GM12878 (cell line): Measurements from ENCODE around the gene TNP2. TPM values are rescaled to one million over a fixed set of nuclear protein-coding genes. Genes with fewer than 3 reads are reported as not detected.
A peak's percentile ranks its signal among the peaks of the same experiment; 100 is the strongest.

ENCODE experiments used
- BCLAF1 ChIP-seq: fragments of 450-650 bp; IDR thresholded peaks from 2 replicates; pipeline ENCODE4 v1.6.1; 2017; ENCODE audit warnings: antibody characterized with exemption, mild to moderate bottlenecking, moderate library complexity
- IRF3 ChIP-seq: fragments of 450-650 bp; IDR thresholded peaks from 2 replicates; pipeline ENCODE4 v1.6.1; 2014; ENCODE audit warnings: mild to moderate bottlenecking
- MTA2 ChIP-seq: fragments of 450-650 bp; IDR thresholded peaks from 2 replicates; pipeline ENCODE4 v1.6.1; 2016; ENCODE audit warnings: low read depth, mild to moderate bottlenecking, moderate library complexity
- MTA3 ChIP-seq: IDR thresholded peaks from 2 replicates; pipeline ENCODE4 v1.6.1; 2012; ENCODE audit warnings: low read length, inconsistent platforms, borderline replicate concordance
- MYC ChIP-seq: IDR thresholded peaks from 2 replicates; pipeline ENCODE4 v1.6.1; 2011; ENCODE audit warnings: mild to moderate bottlenecking, low read length, moderate library complexity, inconsistent platforms; ENCODE audit not compliant: insufficient read depth, insufficient replicate concordance, insufficient read length, severe bottlenecking
- PAX5 ChIP-seq: IDR thresholded peaks from 2 replicates; pipeline ENCODE4 v1.6.1; 2011; ENCODE audit warnings: low read depth, low read length, borderline replicate concordance
- SMAD5 ChIP-seq: IDR thresholded peaks from 2 replicates; pipeline ENCODE4 v1.6.1; 2016; ENCODE audit warnings: antibody characterized with exemption, low read depth
- SMC3 ChIP-seq: IDR thresholded peaks from 2 replicates; pipeline ENCODE4 v1.6.1; 2011; ENCODE audit warnings: low read length, improper control_type of control experiment, borderline replicate concordance
- SPI1 ChIP-seq: IDR thresholded peaks from 2 replicates; pipeline ENCODE4 v1.6.1; 2011; ENCODE audit warnings: low read depth, mild to moderate bottlenecking, low read length, moderate library complexity, borderline replicate concordance; ENCODE audit not compliant: insufficient read depth
- WRNIP1 ChIP-seq: IDR thresholded peaks from 2 replicates; pipeline ENCODE4 v1.6.1; 2011; ENCODE audit warnings: low read depth, low read length, improper control_type of control experiment, borderline replicate concordance
- ZZZ3 ChIP-seq: IDR thresholded peaks from 2 replicates; pipeline ENCODE4 v1.6.1; 2011; ENCODE audit warnings: low read depth; ENCODE audit not compliant: control insufficient read depth, insufficient read length
- polyA plus RNA-seq, 11 experiments: library from polyadenylated mRNA; depleted of rRNA in 4 of 11; unstranded in 6 of 11; stranded (reverse) in 5 of 11; fragments of >200 nt; fragmentation: Nextera tagmentation in 4 of 11; fragmentation: Illumina TruSeq in 1 of 11; extraction: Ambion mirVana in 4 of 11; extraction: Trizol in 1 of 11; gene quantifications; 1 replicate in 1 of 11; 2 replicates in 10 of 11; pipeline versions ENCODE4 v1.2.1 to v1.2.3, GENCODE V29; 2011 to 2016; ENCODE audit warnings: inconsistent platforms in 2 of 11, missing spikeins in 2 of 11, low read depth in 1 of 11
- total RNA-seq, 4 experiments: library from RNA; depleted of rRNA in 3 of 4; stranded (reverse); fragments of >200 nt in 3 of 4; fragmentation: Illumina TruSeq in 1 of 4; extraction: Trizol in 1 of 4; gene quantifications; 2 replicates each; pipeline versions ENCODE4 v1.2.1 to v1.2.3, GENCODE V29; 2013 to 2021

TNP2 gene
- total and polyA plus RNA-seq, 10 of the 15 experiments (the other 5 are each of a cell fraction or from before 2014, with no cell fraction given), result not detected

- TF ChIP-seq WRNIP1, result no peak
- TF ChIP-seq PAX5, result 0 out of 2 replicates have a peak, but pooled peaks have one; percentile 42
- no peak for TF ChIP-seq IRF3
- TF ChIP-seq SMAD5, result no peak
- no peak for TF ChIP-seq MYC
- peak; percentile 36; the same call in 1 of the 2 replicates for TF ChIP-seq MTA3
- TF ChIP-seq ZZZ3, result no peak
- no peak for TF ChIP-seq SMC3
- no peak for TF ChIP-seq BCLAF1
- TF ChIP-seq MTA2, result no peak
- no peak for TF ChIP-seq SPI1
Measured at GRCh38 chr16:11296706-11297491, 27.8 kb upstream of the TNP2 start (continued).
